M059J (cell line): Measurements from ENCODE around the gene ZDHHC11. TPM values are rescaled to one million over a fixed set of nuclear protein-coding genes. Genes with fewer than 3 reads are reported as not detected.
"Not testable (repeated sequence)": the region's sequence is repeated elsewhere in the genome, so short reads cannot be mapped to it uniquely, and the experiment has no call there.

Experiments
- DNase-seq: peaks from one replicate; pipeline ENCODE4 v3.0.0-alpha.2; 2012; ENCODE audit warnings: low read depth
- total RNA-seq: library from RNA; depleted of rRNA; stranded (reverse); fragments of >200 nt; shearing (Covaris generic); gene quantifications from 2 replicates; pipeline ENCODE4 v1.2.3, GENCODE V29; 2014

ZDHHC11 gene
- total RNA-seq, 1 experiment from 2014 or later: 0.22 TPM

- no peak for DNase-seq
Observed at GRCh38 chr5:761854-762710, 88.7 kb downstream of the ZDHHC11 start.

- no peak for DNase-seq
Observed at GRCh38 chr5:761059-761771, 89.6 kb downstream of the ZDHHC11 start.

- DNase-seq: no peak
Observed at GRCh38 chr5:760363-761058, 90.3 kb downstream of the ZDHHC11 start.

- no peak for DNase-seq
Observed at GRCh38 chr5:759781-760362, 90.9 kb downstream of the ZDHHC11 start.

GRCh38 chr5:759111-759751 is 91.6 kb downstream of the ZDHHC11 start:
- DNase-seq: peak; percentile 20

GRCh38 chr5:758698-759053 is 92.1 kb downstream of the ZDHHC11 start:
- no peak for DNase-seq

- no peak for DNase-seq
Observed at GRCh38 chr5:757931-758697, 92.7 kb downstream of the ZDHHC11 start.

GRCh38 chr5:757346-757930 is 93.3 kb downstream of the ZDHHC11 start:
- no peak for DNase-seq

- peak; percentile 18 for DNase-seq
Observed at GRCh38 chr5:756865-757345, 93.9 kb downstream of the ZDHHC11 start.

- DNase-seq: no peak
Observed at GRCh38 chr5:756171-756570, 94.6 kb downstream of the ZDHHC11 start.

- not testable (repeated sequence) for DNase-seq
Observed at GRCh38 chr5:754143-754632, 96.6 kb downstream of the ZDHHC11 start.

GRCh38 chr5:753567-754142 is 97.1 kb downstream of the ZDHHC11 start:
- not testable (repeated sequence) for DNase-seq

- not testable (repeated sequence) for DNase-seq
Observed at GRCh38 chr5:752532-753115, 98.2 kb downstream of the ZDHHC11 start.

GRCh38 chr5:751992-752391 is 98.8 kb downstream of the ZDHHC11 start:
- not testable (repeated sequence) for DNase-seq

- DNase-seq: no peak
Observed at GRCh38 chr5:751496-751895, 99.3 kb downstream of the ZDHHC11 start.

GRCh38 chr5:750226-750625 is 100.6 kb downstream of the ZDHHC11 start:
- not testable (repeated sequence) for DNase-seq

- no peak for DNase-seq
Observed at GRCh38 chr5:749101-749670, 101.6 kb downstream of the ZDHHC11 start.

- DNase-seq: not testable (repeated sequence)
Observed at GRCh38 chr5:748011-748980, 102.5 kb downstream of the ZDHHC11 start.
